Epidermal melanocyte (primary cell): ENCODE data around the gene PDE6B.
"Not testable (repeated sequence)": the region's sequence is repeated elsewhere in the genome, so short reads cannot be mapped to it uniquely, and the experiment has no call there.

Source experiments
- DNase-seq: peaks from one replicate; pipeline ENCODE4 v3.0.0; 2011; ENCODE audit warnings: low spot score; ENCODE audit not compliant: insufficient read length

The PDE6B gene

DNA sequence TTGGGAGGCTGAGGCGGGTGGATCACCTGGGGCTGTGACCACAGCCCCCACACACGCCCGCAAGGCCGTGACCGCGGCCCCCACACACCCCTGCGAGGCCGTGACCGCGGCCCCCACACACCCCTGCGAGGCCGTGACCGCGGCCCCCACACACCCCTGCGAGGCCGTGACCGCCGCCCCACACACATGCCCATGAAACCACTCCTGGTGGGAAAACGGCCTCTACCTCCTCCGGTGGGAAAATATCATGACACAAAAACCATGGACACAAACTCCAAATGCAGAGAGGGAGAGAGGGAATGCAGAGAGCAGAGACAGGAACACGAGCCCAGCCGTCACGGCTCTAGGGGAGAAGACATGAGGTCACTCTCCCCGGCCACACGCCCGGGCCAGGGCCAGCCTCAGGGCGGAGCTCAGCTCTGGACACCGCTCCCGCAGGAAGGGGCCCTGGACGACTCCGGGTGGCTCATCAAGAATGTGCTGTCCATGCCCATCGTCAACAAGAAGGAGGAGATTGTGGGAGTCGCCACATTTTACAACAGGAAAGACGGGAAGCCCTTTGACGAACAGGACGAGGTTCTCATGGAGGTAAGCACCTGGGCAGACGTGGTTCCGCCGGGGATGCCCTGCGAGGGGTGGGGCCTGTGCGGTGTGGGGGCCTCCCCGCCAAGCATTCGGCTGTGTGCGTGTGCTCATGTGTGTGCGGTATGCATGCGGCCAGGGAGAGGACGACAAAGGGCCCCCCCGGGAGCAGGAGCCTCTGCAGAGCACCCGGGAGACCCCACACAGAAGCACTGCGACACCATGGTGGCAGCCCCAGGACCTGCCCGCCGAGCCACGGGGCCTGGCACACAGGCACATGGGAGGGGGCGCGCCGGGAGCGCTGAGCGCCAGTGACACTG lies 31.3 kb downstream of the PDE6B start:
- no peak for DNase-seq

DNA sequence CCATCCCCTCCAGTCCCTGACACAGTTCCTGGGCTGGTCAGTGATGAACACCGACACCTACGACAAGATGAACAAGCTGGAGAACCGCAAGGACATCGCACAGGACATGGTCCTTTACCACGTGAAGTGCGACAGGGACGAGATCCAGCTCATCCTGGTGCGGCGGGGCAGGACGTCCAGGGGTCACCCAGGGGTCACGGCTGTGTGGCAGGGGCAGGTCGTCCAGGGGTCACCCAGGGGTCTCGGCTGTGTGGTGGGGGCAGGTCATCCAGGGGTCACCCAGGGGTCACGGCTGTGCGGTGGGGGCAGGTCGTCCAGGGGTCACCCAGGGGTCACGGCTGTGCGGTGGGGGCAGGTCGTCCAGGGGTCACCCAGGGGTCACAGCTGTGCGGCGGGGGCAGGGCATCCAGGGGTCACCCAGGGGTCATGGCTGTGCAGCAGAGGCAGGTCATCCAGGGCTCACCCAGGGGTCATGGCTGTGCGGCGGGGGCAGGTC lies 32.0 kb downstream of the PDE6B start:
- no peak for DNase-seq

DNA sequence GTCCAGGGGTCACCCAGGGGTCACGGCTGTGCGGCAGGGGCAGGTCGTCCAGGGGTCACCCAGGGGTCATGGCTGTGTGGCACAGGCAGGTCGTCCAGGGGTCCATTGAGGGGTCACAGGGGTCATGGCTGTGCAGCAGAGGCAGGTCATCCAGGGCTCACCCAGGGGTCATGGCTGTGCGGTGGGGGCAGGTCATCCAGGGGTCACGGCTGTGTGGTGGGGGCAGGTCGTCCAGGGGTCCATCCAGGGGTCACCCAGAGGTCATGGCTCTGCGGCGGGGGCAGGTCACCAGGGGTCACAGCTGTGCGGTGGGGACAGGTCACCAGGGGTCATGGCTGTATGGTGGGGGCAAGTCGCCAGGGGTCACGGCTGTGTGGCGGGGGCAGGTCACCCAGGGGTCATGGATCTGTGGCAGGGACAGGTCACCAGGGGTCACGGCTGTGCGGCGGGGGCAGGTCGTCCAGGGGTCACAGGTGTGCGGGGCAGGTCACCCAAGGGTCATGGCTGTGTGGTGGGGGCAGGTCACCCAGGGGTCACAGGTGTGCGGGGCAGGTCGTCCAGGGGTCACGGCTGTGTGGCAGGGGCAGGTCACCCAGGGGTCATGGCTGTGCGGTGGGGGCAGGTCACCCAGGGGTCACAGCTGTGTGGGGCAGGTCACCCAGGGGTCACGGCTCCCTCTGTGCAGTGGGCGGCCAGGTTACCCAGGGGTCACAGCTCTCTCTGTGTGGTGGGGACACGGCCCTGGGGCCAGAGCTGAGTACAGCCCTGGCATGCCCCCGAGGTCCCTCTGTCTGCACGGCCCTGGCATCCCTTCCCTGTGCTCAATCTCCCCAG lies 32.7 kb downstream of the PDE6B start:
- no peak for DNase-seq

DNA sequence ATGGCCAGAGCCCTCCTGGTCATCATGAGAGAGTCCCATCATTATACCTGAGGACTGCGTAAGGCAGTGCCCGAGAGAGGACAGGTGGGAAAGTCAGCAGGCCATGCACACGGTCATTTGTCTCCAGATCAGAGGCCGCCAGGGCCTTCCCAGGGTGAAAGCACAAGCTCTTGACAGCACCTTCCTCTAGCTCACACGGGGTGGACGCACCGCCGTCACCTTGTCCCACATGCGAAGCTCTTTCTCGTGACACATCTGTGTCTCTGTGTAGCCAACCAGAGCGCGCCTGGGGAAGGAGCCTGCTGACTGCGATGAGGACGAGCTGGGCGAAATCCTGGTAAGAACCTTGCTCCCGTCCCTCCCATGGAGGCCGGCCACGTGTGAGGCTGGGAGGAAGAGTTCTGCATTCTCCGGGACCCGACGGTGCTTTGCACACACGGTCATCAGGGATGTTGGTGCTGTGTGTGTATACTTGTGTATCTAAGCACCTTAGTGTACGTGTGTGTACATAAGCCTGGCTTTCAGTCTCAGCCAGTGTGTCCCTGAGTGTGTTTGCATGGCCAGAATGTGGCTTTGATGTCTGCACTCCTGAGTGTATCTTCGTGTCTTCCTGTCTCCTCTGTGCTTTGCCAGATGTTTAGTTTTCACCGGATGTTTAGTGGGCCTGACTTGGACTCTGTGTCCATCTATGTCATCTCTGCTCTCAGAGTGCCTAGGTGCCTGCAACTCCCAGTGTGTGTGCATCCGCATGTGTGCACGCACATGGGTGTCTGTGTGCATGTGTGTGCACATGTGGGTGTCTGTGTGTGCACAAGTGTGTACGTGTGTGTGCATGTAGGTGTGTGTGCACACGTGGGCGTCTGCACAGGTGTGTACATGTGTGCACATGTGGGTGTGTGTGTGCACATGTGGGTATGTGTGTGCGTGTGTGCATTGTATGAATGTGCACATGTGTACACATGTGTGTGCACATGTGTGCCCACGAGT lies 33.6 kb downstream of the PDE6B start:
- no peak for DNase-seq

DNA sequence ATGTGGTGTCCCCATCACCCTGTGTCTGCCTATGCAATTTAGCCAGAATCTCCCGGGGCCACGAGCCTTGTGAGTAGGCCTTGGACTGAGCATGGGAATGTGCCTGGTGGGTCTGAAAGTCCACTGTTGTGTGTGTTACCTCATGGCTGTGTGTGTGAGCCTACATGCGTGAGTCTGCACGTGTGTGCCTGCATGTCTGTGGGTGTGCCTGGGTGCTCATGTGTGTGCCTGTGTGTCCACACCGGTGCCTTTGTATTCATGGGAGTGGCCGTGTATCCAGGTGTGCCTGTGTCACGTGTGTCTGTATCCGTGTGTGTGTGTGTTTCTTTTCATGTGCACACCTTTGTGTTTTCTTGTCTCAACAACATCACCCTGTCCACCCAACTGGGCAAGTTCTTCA lies 34.5 kb downstream of the PDE6B start:
- DNase-seq = no peak

DNA sequence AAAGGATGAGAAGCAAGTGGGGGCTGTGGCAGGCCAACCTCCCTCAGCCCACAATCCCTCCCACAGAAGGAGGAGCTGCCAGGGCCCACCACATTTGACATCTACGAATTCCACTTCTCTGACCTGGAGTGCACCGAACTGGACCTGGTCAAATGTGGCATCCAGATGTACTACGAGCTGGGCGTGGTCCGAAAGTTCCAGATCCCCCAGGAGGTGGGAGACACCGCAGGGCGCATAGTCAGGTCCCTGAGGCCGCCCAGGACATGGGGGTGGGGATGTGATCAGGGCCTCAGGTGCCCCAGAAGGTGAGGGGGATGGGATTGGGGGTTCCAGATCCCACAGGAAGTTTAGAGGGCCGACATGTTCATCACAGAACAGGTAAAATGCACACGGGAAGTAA lies 35.0 kb downstream of the PDE6B start:
- no peak for DNase-seq

DNA sequence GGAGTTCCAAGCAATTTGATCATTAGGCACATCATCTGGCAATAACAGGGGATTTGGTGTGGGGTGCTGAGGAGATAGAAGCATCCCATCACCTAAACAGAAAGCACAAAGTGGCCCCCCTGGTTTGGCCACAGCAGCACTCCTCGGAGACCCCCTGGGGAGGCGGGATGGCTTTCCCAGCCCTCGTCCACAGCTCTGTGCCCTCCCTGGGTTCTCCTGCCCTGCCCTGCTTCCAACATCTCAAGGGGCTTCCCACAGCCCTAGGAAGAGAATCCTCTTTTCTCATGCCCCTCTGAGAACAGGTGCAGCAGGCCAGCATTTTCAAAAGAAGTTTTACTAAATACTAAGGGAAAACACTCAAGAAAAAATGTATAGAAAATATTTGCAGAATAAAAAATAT lies 35.9 kb downstream of the PDE6B start:
- DNase-seq = no peak

DNA sequence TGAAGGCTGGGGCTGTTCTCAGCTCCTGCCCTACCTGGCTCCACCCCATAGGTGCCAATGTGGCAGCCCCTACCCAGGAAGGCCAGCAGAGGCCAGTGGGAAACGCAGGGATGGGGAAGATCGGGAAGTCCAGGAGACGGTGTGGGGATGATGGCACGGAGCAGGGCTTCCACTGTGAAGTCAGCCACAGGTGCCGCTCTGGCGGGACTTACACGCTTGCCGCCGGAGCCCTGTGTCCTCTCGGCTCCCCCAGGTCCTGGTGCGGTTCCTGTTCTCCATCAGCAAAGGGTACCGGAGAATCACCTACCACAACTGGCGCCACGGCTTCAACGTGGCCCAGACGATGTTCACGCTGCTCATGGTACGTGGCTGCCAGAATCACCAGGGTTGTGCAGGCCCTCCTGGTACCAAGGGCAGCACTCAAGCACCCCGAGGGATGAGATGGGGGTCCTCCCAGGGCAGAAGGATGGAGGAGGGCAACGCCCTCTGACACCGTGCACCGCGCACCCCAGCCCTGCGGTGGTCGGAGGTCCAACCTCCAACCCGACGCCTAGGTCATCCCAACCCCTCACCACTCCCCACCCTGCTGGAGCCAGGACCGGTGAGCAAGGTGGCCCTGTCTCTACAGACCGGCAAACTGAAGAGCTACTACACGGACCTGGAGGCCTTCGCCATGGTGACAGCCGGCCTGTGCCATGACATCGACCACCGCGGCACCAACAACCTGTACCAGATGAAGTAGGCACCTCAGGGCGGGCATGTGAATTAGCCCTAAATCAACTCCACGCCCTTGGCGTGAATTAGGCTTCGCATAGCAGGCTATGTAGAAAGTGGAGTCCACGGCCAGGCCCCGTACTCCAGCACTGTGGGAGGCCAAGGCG lies 36.7 kb downstream of the PDE6B start:
- DNase-seq = no peak

DNA sequence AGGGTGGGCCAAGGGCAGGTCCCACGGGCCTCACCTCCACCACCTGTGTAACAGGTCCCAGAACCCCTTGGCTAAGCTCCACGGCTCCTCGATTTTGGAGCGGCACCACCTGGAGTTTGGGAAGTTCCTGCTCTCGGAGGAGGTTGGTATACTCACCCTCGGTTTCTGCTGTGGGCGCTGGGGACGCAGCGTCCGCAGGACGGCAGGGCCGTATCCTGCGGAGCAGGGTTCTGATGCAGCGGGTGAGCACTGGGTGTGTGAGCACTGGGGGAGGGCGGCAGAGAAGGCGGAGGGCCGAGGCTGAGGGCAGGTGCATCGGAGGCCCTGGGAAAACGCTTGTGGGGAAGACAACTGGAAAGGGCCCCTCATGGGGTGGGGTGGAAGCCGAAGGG lies 37.7 kb downstream of the PDE6B start:
- DNase-seq = no peak

DNA sequence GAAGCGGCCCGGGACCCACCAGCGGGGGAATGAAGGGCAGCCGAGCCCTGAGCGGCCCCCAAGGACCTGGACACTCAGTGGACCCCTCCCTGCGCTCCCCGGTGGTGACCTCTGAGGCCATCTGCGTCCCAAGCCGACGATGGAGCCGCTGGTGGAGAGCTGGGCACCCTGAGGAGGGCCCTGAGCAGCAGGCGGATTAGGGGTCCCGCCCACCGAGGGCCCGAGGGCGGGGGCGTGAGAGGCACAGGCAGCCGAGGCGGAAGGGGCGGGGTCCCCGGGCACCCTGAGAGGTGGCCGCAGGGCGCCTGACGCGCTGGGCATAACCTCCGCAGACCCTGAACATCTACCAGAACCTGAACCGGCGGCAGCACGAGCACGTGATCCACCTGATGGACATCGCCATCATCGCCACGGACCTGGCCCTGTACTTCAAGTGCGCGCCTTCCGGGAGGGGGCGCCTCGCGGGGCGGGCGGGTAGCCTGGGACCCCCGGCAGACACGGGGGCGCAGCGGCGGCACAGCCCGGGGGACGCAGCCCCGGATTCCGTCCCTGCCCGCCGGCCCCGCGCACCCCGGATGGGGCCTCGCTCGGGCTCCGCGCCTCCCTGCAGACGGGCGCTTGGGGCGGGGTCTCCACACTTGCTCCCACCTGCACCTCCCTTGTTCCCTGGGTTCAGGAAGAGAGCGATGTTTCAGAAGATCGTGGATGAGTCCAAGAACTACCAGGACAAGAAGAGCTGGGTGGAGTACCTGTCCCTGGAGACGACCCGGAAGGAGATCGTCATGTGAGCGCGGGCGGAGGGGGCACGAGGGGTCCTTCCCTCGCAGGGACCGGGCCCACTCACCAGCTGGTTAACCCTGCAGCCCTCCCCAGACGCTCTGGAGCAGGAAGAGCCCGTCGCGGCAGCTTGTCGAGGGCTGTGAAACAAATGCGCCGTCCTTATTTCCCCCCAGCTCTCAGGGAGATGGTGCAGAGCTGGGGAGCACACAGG lies 38.4 kb downstream of the PDE6B start:
- DNase-seq = no peak

DNA sequence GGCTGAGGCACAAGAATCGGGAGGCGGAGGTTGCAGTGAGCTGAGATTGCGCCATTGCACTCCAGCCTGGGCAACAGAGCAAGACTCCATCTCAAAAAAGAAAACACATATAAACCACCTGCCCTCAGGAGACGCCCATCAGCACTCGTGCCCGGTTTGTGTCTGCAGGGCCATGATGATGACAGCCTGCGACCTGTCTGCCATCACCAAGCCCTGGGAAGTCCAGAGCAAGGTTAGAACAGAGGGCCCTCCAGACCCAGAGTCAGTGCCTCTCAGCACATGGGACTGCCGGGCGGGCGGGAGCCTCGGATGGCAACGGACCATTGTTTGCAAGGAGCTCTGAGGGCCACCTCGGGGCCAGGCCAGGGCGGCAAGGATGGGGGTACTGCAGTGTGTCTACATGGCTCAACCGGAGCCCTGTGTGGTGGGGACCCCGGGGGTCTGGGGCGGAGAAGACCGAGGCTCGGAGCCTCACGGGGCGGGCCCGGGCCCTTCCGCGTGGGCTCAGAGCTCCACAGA lies 39.4 kb downstream of the PDE6B start:
- DNase-seq = no peak

DNA sequence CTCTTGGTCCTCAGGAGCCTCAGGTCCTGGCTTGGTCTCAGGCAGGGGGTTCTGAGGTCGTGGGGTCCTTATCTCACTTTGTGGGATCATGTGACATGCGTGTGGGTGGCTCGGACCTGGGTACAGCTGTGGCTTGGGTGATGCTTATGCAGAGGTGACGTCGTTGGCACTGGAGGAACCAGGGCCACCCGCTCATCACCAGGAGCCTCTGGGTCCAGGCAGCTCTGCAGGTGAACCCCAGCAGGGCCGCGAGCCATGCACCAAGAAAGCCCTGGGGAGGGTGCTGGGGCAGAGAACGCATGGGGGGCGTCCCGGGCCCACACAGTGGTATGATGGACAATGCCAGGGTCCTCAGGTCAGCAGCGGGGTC lies 40.0 kb downstream of the PDE6B start:
- no peak for DNase-seq

DNA sequence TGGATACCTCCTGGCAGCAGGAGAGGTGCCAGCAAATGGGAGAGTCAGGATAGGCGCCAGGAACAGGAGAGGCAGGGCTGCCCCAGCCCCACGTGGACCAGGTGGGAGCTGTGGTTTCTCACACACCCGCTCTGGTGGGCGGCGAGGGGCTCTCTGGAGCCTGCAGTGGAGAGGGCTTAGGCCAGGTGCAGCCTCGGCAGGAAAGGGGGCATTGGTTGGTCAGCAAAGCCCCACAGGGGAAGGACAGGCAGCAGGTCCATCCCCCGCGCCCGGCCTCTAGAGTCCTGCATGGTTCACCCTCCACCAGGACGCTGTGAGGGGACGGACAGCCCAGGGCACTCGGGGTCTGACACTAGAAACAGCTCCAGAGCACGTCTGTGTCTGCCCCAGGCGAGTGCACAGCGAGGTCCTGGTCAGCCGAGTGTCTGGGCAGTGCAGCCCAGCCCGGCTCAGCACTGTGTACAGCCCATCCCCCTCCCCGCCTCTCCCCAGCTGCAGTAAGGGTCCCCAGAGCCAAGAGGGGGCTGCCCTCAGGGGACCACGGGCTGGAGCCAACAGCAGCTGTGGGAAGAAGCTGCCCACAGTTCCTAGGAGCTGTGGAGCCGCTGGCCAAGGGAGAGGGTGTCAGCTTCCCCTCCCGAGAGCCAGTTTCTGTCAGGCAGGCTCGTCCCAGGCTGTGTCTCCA lies 40.5 kb downstream of the PDE6B start:
- DNase-seq = no peak

DNA sequence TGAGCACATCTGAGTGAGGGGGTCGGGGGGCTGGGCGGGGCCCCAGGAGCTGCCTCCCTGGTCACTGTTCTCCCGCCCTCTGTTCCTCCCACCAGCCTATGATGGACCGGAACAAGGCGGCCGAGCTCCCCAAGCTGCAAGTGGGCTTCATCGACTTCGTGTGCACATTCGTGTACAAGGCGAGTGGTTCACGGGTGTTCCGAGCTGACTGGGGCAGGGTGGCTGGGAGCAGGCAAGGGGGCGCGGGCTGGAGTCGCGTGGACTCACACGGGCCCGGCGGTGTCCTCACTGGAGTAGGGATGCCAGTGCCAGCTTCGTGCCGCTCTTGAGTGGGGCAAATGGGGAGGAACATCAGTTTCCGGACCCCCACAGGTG lies 41.0 kb downstream of the PDE6B start:
- no peak for DNase-seq

DNA sequence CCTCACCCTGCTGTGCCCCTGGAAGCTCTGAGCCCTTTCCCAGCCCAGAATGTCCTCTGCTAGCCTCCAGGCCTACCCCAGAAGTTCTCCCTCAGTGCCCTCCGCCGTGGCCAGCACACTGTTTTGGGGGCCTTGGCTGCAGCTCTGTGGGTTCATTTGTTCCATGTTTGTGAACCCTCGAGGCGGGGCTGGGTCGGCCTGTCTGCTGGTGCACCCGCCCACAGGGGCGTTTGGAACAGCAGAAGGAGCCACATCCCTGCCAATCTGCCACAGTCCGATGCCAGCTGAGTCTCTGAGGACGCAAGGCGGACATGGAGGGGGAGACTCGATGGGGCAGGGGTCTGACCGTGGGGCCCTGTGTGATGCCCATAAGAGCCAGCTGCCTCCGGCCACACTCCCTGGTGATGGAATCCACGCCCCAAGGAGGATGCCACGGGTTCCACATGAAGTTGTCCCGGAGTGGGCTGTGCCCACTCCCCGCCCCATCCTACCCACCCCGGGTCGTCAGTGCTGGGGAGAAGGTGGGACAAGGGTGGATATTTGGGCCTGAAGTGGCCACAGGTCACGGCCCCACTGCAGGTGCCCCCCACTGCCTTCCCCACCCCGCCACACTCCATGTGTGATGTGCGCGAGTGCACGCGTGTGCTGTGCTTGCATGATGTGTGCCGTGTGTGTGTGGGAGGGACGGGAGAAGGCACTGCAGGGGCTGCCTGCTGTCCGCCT lies 41.6 kb downstream of the PDE6B start:
- DNase-seq = no peak

DNA sequence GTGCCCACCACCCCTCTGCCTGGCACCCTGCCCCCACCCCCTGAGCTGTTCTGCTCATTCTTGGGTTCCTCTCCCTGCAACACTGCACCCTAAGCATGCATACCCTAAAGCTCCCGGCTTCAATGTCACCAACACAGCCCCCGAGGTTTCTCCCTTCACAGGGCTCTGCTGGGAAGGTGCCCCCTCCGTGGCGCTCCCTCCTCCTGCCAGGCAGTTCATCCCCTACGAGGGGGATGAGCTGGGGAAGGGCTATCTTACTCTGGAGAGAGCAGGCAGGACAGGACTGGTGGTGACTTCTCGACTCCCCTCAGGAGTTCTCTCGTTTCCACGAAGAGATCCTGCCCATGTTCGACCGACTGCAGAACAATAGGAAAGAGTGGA lies 42.2 kb downstream of the PDE6B start:
- DNase-seq = no peak

DNA sequence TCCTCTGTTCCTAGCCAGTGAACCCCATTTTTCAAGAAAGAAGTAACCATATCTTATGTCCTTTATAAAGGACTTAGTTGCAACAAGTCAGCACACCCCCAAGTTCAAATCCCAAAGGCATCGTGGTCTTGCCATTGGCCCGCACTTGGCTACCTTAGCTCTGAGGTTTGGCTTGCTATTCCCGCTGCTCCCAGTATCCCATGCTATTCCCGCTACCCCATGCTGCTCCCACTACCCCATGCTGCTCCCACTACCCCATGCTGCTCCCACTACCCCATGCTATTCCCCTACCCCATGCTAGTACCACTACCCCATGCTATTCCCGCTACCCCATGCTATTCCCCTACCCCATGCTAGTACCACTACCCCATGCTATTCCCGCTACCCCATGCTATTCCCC lies 42.8 kb downstream of the PDE6B start:
- DNase-seq = not testable (repeated sequence)
